Karpas-422 (cell line): ENCODE data around the gene NUDT17. TPM values are rescaled to one million over a fixed set of nuclear protein-coding genes. Genes with fewer than 3 reads are reported as not detected.

Experiments used
- DNase-seq: peaks from one replicate; pipeline ENCODE4 v3.0.0-alpha.2; 2015
- H2AFZ ChIP-seq: fragments of 200-600 bp; sonication (generic); 2 replicates; pipeline ENCODE4 v1.6.1; 2014; ENCODE audit warnings: antibody characterized with exemption, low read length, mixed read lengths
- H3K27ac ChIP-seq: fragments of 200-600 bp; sonication (generic); 2 replicates; pipeline ENCODE4 v1.5.1; 2014; ENCODE audit warnings: mild to moderate bottlenecking, low read length, moderate library complexity
- H3K27me3 ChIP-seq: fragments of 200-600 bp; sonication (generic); 2 replicates; pipeline ENCODE4 v1.6.1; 2014; ENCODE audit warnings: low read length, mixed read lengths
- H3K36me3 ChIP-seq: fragments of 200-600 bp; sonication (generic); 2 replicates; pipeline ENCODE4 v1.6.1; 2014; ENCODE audit warnings: low read length, mixed read lengths; ENCODE audit not compliant: insufficient read depth
- H3K4me1 ChIP-seq: fragments of 200-600 bp; sonication (generic); 2 replicates; pipeline ENCODE4 v1.6.1; 2014; ENCODE audit warnings: mild to moderate bottlenecking, low read length, mixed read lengths
- H3K4me2 ChIP-seq: fragments of 200-600 bp; sonication (generic); 2 replicates; pipeline ENCODE4 v1.6.1; 2014; ENCODE audit warnings: low read length, low read depth, mild to moderate bottlenecking; ENCODE audit not compliant: poor library complexity, severe bottlenecking
- H3K4me3 ChIP-seq: fragments of 200-600 bp; sonication (generic); 2 replicates; pipeline ENCODE4 v1.5.1; 2014; ENCODE audit warnings: mild to moderate bottlenecking, antibody characterized with exemption, low read length, mixed read lengths
- H3K79me2 ChIP-seq: fragments of 200-600 bp; sonication (generic); 2 replicates; pipeline ENCODE4 v1.6.1; 2014; ENCODE audit warnings: mild to moderate bottlenecking, low read length, mixed read lengths
- H3K9ac ChIP-seq: fragments of 200-600 bp; sonication (generic); 2 replicates; pipeline ENCODE4 v1.6.0; 2014; ENCODE audit warnings: low read length
- H3K9me2 ChIP-seq: fragments of 200-600 bp; sonication (generic), shearing (Covaris generic); replicated peaks from 2 replicates; pipeline ENCODE4 v1.6.0; 2014; ENCODE audit warnings: mild to moderate bottlenecking, low read length, moderate library complexity; ENCODE audit not compliant: insufficient read depth
- H3K9me3 ChIP-seq: fragments of 300-700, 200-600 bp; sonication (generic); 2 replicates; pipeline ENCODE4 v1.6.1; 2014; ENCODE audit warnings: low read length, mixed read lengths
- H4K20me1 ChIP-seq: fragments of 200-600 bp; sonication (generic); 2 replicates; pipeline ENCODE4 v1.6.1; 2014; ENCODE audit warnings: mild to moderate bottlenecking, antibody characterized with exemption, low read length, low read depth; ENCODE audit not compliant: insufficient read depth
- total RNA-seq: library from RNA; depleted of rRNA; stranded (reverse); fragments of >200 nt; shearing (Covaris generic); gene quantifications from 2 replicates; pipeline ENCODE4 v1.2.3, GENCODE V29; 2014; ENCODE audit warnings: low replicate concordance

NUDT17 gene
- total RNA-seq, 1 experiment from 2014 or later = 2.9 TPM

GRCh38 chr1:145886816-145887215, 41.4 kb downstream of the NUDT17 start:
- no peak overlapping the region for H3K4me2 ChIP-seq

GRCh38 chr1:145887631-145888030, 42.2 kb downstream of the NUDT17 start:
- Histone ChIP-seq H3K36me3 (no peaks in the 10 kb centered on the region), H3K4me1 (peaks cover 16% of the 10 kb centered on the region), H3K9me2 (no peaks in the 10 kb centered on the region), H3K27ac (no peak overlapping the region), H3K9me3 (no peaks in the 10 kb centered on the region), H2AFZ (no peak overlapping the region), H3K4me2 (no peak overlapping the region), H3K9ac (no peak overlapping the region), H4K20me1 (no peaks in the 10 kb centered on the region), H3K27me3 (no peaks in the 10 kb centered on the region), H3K79me2 (no peaks in the 10 kb centered on the region), H3K4me3 (no peak overlapping the region)
- no peak for DNase-seq

More at GRCh38 chr1:145886816-145887215, 41.4 kb downstream of the NUDT17 start:
- no peaks in the 10 kb centered on the region for H3K9me2 ChIP-seq
- H3K36me3 ChIP-seq = no peaks in the 10 kb centered on the region
- H3K27ac ChIP-seq = no peak overlapping the region
- no peaks in the 10 kb centered on the region for H3K9me3 ChIP-seq
- H3K4me1 ChIP-seq = peaks cover 16% of the 10 kb centered on the region
- H3K4me3 ChIP-seq = no peak overlapping the region
- H3K9ac ChIP-seq = no peak overlapping the region
- no peak for DNase-seq
- no peaks in the 10 kb centered on the region for H3K27me3 ChIP-seq
- no peak overlapping the region for H2AFZ ChIP-seq
- no peaks in the 10 kb centered on the region for H4K20me1 ChIP-seq
- H3K79me2 ChIP-seq = no peaks in the 10 kb centered on the region

- Histone ChIP-seq H3K4me1 (peaks cover 16% of the 10 kb centered on the region), H3K9me2 (no peaks in the 10 kb centered on the region), H3K9me3 (no peaks in the 10 kb centered on the region), H3K27me3 (no peaks in the 10 kb centered on the region), H3K9ac (no peak overlapping the region), H3K79me2 (no peaks in the 10 kb centered on the region), H4K20me1 (no peaks in the 10 kb centered on the region), H3K27ac (no peak overlapping the region), H3K36me3 (no peaks in the 10 kb centered on the region), H3K4me3 (no peak overlapping the region), H2AFZ (no peak overlapping the region), H3K4me2 (no peak overlapping the region)
- DNase-seq = no peak
These were observed 44.3 kb downstream of the NUDT17 start for GRCh38 chr1:145889722-145890121.

GRCh38 chr1:145891143-145891542, 45.7 kb downstream of the NUDT17 start:
- Histone ChIP-seq H3K4me1 (peaks cover 8% of the 10 kb centered on the region; the same call in 1 of the 2 replicates), H3K9me3 (no peaks in the 10 kb centered on the region), H3K27ac (no peak overlapping the region), H3K27me3 (no peaks in the 10 kb centered on the region), H2AFZ (no peak overlapping the region), H4K20me1 (no peaks in the 10 kb centered on the region), H3K9me2 (no peaks in the 10 kb centered on the region), H3K9ac (no peak overlapping the region), H3K4me2 (no peak overlapping the region), H3K4me3 (no peak overlapping the region), H3K36me3 (no peaks in the 10 kb centered on the region), H3K79me2 (no peaks in the 10 kb centered on the region)
- DNase-seq = no peak

GRCh38 chr1:145891587-145892485, 46.4 kb downstream of the NUDT17 start:
- Histone ChIP-seq H3K4me3 (no peak overlapping the region), H3K4me1 (peaks cover 5% of the 10 kb centered on the region; the same call in 1 of the 2 replicates), H4K20me1 (no peaks in the 10 kb centered on the region), H3K4me2 (no peak overlapping the region), H3K27ac (no peak overlapping the region), H2AFZ (no peak overlapping the region), H3K36me3 (no peaks in the 10 kb centered on the region), H3K79me2 (no peaks in the 10 kb centered on the region), H3K27me3 (no peaks in the 10 kb centered on the region), H3K9me3 (no peaks in the 10 kb centered on the region), H3K9ac (no peak overlapping the region), H3K9me2 (no peaks in the 10 kb centered on the region)
- peak; percentile 79 for DNase-seq

- DNase-seq = no peak
- no peaks in the 10 kb centered on the region for H3K9me3 ChIP-seq
- H3K4me1 ChIP-seq = peaks cover 3% of the 10 kb centered on the region; the same call in 1 of the 2 replicates
- no peak overlapping the region for H3K27ac ChIP-seq
- H3K4me3 ChIP-seq = no peak overlapping the region
- no peaks in the 10 kb centered on the region for H3K27me3 ChIP-seq
- H2AFZ ChIP-seq = no peak overlapping the region
- no peaks in the 10 kb centered on the region for H3K36me3 ChIP-seq
- H3K4me2 ChIP-seq = no peak overlapping the region
- no peaks in the 10 kb centered on the region for H3K9me2 ChIP-seq
- no peak overlapping the region for H3K9ac ChIP-seq
- H3K79me2 ChIP-seq = no peaks in the 10 kb centered on the region
- H4K20me1 ChIP-seq = no peaks in the 10 kb centered on the region
These were observed 47.2 kb downstream of the NUDT17 start for GRCh38 chr1:145892486-145893087.

- H3K27me3 ChIP-seq = no peaks in the 10 kb centered on the region
- no peak overlapping the region for H3K4me3 ChIP-seq
- H3K9ac ChIP-seq = no peak overlapping the region
- no peak for DNase-seq
- H3K4me1 ChIP-seq = no peaks in the 10 kb centered on the region
- H2AFZ ChIP-seq = no peak overlapping the region
- H3K9me3 ChIP-seq = no peaks in the 10 kb centered on the region
- H3K9me2 ChIP-seq = no peaks in the 10 kb centered on the region
- no peaks in the 10 kb centered on the region for H4K20me1 ChIP-seq
- no peak overlapping the region for H3K4me2 ChIP-seq
- H3K36me3 ChIP-seq = no peaks in the 10 kb centered on the region
- H3K79me2 ChIP-seq = no peaks in the 10 kb centered on the region
- H3K27ac ChIP-seq = no peak overlapping the region
These were observed 48.1 kb downstream of the NUDT17 start for GRCh38 chr1:145893306-145894055.

- Histone ChIP-seq H3K79me2 (no peaks in the 10 kb centered on the region), H3K9ac (no peak overlapping the region), H3K4me1 (no peaks in the 10 kb centered on the region), H3K9me2 (no peaks in the 10 kb centered on the region), H3K4me3 (no peak overlapping the region), H3K4me2 (no peak overlapping the region), H2AFZ (no peak overlapping the region), H3K27me3 (no peaks in the 10 kb centered on the region), H3K36me3 (no peaks in the 10 kb centered on the region), H3K27ac (no peak overlapping the region), H4K20me1 (no peaks in the 10 kb centered on the region), H3K9me3 (no peaks in the 10 kb centered on the region)
- no peak for DNase-seq
These were observed 50.0 kb downstream of the NUDT17 start for GRCh38 chr1:145895471-145895870.
